ENCODE measurements around the gene NRP1.

The NRP1 gene

DNA sequence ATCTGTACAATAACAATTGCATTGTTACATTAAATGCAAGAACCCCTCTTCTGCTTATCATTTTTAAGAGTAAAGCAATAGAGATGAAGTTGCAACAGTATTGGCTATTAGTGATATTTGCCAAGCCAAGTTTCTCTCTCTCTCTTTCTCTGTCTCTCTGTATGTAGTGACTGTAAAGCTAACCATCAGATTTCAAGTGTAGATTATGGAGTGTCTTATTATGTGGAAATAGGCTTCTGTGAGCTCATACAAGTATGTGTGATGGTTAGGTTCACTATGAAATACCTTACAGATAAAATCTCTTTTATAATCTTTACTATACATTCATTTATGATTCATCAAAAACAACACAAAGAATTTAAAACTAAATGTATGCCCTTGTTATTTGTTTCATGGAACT, 28.6 kb upstream of the NRP1 start:
- TF ChIP-seq, protein P1, sequence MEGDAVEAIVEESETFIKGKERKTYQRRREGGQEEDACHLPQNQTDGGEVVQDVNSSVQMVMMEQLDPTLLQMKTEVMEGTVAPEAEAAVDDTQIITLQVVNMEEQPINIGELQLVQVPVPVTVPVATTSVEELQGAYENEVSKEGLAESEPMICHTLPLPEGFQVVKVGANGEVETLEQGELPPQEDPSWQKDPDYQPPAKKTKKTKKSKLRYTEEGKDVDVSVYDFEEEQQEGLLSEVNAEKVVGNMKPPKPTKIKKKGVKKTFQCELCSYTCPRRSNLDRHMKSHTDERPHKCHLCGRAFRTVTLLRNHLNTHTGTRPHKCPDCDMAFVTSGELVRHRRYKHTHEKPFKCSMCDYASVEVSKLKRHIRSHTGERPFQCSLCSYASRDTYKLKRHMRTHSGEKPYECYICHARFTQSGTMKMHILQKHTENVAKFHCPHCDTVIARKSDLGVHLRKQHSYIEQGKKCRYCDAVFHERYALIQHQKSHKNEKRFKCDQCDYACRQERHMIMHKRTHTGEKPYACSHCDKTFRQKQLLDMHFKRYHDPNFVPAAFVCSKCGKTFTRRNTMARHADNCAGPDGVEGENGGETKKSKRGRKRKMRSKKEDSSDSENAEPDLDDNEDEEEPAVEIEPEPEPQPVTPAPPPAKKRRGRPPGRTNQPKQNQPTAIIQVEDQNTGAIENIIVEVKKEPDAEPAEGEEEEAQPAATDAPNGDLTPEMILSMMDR (conservative IDR thresholded peaks at IDR 0.05; ENCODE audit: low read depth, low read length) = no peak
- H3K4me3 ChIP-seq (ENCODE audit: low read depth, low read length) = no peak overlapping the region
- DNase-seq (ENCODE audit: low read depth) = no peak

DNA sequence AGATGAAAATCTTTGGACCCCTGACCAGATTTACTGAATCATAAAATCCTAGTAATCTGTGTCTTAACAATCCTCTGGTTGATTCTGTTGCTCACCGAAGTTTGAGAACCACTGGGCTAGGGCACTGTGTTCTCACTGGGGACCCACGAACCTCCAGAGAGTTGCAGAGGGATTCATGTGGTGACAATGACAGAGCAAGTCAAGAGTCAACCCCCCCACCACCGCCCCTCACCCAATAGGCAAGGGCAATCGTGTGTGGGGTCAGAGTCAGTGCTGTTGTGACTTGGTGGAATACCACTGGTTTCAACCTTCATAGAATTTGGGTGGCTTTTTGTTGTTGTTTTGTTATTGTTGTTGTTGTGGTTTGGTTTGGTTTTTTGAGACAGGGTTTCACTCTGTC, 23.5 kb upstream of the NRP1 start:
- DNase-seq (ENCODE audit: low read depth) = no peak
- TF ChIP-seq, protein P1 (conservative IDR thresholded peaks at IDR 0.05; ENCODE audit: low read depth, low read length) = no peak
- H3K4me3 ChIP-seq (ENCODE audit: low read depth, low read length) = no peak overlapping the region

DNA sequence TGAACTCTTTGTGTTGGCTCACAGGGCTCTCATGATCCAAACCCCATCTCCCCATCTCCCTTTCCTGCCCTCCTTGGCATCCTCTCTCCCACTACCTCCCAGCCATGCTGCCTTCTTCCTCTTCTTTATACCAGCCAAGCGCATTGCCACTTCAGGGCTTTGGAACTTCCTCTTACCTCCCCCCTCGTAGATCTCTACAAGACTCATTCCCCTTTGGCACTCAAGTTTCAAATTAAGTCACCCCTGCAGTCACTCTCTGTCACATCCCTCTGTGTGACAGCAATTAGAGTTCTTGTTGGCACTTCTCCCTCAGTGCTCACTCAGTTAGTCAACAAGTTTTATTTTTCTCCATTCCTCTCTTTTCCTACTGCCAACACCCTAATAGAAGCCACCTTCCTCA, 20.8 kb upstream of the NRP1 start:
- TF ChIP-seq, protein P1 (conservative IDR thresholded peaks at IDR 0.05; ENCODE audit: low read depth, low read length) = no peak
- no peak for DNase-seq (ENCODE audit: low read depth)
- no peak overlapping the region for H3K4me3 ChIP-seq (ENCODE audit: low read depth, low read length)

DNA sequence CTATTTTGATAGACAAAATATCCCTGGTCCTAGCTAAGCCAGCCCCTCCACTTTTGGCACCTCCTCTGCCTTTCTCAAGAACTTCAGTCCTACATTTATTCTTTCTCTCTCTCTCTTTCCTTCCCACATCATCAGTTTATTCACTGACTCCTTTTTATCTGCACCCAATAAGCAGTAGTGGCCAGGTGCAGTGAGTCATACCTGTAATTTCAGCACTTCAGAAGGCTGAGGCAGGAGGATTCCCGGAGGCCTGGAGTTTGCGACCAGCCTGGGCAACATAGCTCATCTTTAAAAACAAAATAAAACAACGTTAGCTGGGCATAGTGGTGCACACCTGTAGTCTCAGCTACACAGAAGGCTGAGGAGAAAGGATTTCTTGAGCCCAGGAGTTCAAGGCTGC, 19.4 kb upstream of the NRP1 start:
- no peak overlapping the region for H3K4me3 ChIP-seq (ENCODE audit: low read depth, low read length)
- TF ChIP-seq, protein P1 (conservative IDR thresholded peaks at IDR 0.05; ENCODE audit: low read depth, low read length) = no peak
- no peak for DNase-seq (ENCODE audit: low read depth)

- DNase-seq (ENCODE audit: low read depth) = no peak
- H3K4me3 ChIP-seq (ENCODE audit: low read depth, low read length) = no peak overlapping the region
- TF ChIP-seq, protein P1 (conservative IDR thresholded peaks at IDR 0.05; ENCODE audit: low read depth, low read length) = no peak
Observed at GRCh38 chr10:33353334-33353733, 18.9 kb upstream of the NRP1 start.

- no peak overlapping the region for H3K4me3 ChIP-seq (ENCODE audit: low read depth, low read length)
- TF ChIP-seq, protein P1 (conservative IDR thresholded peaks at IDR 0.05; ENCODE audit: low read depth, low read length) = no peak
- no peak for DNase-seq (ENCODE audit: low read depth)
Observed at GRCh38 chr10:33352615-33353014, 18.1 kb upstream of the NRP1 start.

- DNase-seq (ENCODE audit: low read depth) = peak; percentile 36
- TF ChIP-seq, protein P1 (conservative IDR thresholded peaks at IDR 0.05; ENCODE audit: low read depth, low read length) = no peak
- H3K4me3 ChIP-seq (ENCODE audit: low read depth, low read length) = no peak overlapping the region
Observed at GRCh38 chr10:33352175-33352574, 17.7 kb upstream of the NRP1 start.
